ENCODE data around the gene P2RX6.

Gene P2RX6

GRCh38 chr22:20992056-20992442, 22.9 kb upstream of the P2RX6 start:
- H3K4me3 ChIP-seq (ENCODE audit: low read length), result no peak overlapping the region
- TF ChIP-seq, protein P1, sequence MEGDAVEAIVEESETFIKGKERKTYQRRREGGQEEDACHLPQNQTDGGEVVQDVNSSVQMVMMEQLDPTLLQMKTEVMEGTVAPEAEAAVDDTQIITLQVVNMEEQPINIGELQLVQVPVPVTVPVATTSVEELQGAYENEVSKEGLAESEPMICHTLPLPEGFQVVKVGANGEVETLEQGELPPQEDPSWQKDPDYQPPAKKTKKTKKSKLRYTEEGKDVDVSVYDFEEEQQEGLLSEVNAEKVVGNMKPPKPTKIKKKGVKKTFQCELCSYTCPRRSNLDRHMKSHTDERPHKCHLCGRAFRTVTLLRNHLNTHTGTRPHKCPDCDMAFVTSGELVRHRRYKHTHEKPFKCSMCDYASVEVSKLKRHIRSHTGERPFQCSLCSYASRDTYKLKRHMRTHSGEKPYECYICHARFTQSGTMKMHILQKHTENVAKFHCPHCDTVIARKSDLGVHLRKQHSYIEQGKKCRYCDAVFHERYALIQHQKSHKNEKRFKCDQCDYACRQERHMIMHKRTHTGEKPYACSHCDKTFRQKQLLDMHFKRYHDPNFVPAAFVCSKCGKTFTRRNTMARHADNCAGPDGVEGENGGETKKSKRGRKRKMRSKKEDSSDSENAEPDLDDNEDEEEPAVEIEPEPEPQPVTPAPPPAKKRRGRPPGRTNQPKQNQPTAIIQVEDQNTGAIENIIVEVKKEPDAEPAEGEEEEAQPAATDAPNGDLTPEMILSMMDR (IDR thresholded peaks at IDR 0.05; ENCODE audit: insufficient read depth, low read depth, low read length, missing control alignments), result no peak
- DNase-seq (ENCODE audit: low read depth), result no peak

GRCh38 chr22:20992456-20993303, 22.3 kb upstream of the P2RX6 start:
- no peak overlapping the region for H3K4me3 ChIP-seq (ENCODE audit: low read length)
- TF ChIP-seq, protein P1 (IDR thresholded peaks at IDR 0.05; ENCODE audit: insufficient read depth, low read depth, low read length, missing control alignments), result no peak
- DNase-seq (ENCODE audit: low read depth), result no peak

- TF ChIP-seq, protein P1 (IDR thresholded peaks at IDR 0.05; ENCODE audit: insufficient read depth, low read depth, low read length, missing control alignments), result no peak
- DNase-seq (ENCODE audit: low read depth), result no peak
- H3K4me3 ChIP-seq (ENCODE audit: low read length), result no peak overlapping the region
Measured at GRCh38 chr22:20993304-20994127, 21.4 kb upstream of the P2RX6 start.

GRCh38 chr22:20994128-20994901, 20.6 kb upstream of the P2RX6 start:
- DNase-seq (ENCODE audit: low read depth), result no peak
- TF ChIP-seq, protein P1 (IDR thresholded peaks at IDR 0.05; ENCODE audit: insufficient read depth, low read depth, low read length, missing control alignments), result no peak
- H3K4me3 ChIP-seq (ENCODE audit: low read length), result no peak overlapping the region

DNA sequence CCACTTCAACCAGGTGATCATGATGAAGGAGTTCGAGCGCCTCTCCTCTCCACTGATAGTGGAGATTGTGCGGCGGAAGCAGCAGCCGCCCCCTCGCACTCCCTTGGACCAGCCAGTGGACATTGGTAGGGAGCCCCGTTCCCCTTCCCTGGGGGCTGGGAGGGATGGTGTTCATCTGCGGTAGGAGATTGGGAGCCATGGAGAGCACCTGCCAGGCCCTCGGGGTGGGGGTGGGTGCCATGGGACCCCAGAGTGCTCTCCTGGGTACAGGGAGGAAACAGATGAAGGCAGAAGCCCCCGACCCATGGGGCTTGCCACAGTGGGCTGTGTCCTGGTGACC, 20.1 kb upstream of the P2RX6 start:
- H3K4me3 ChIP-seq (ENCODE audit: low read length), result no peak overlapping the region
- no peak for DNase-seq (ENCODE audit: low read depth)
- TF ChIP-seq, protein P1 (IDR thresholded peaks at IDR 0.05; ENCODE audit: insufficient read depth, low read depth, low read length, missing control alignments), result no peak

- TF ChIP-seq, protein P1 (IDR thresholded peaks at IDR 0.05; ENCODE audit: insufficient read depth, low read depth, low read length, missing control alignments), result no peak
- no peak overlapping the region for H3K4me3 ChIP-seq (ENCODE audit: low read length)
- DNase-seq (ENCODE audit: low read depth), result no peak
Measured at GRCh38 chr22:20995329-20996030, 19.5 kb upstream of the P2RX6 start.

All from epithelial cell of esophagus (primary cell).